ENCODE results near the gene HTR4. TPM values are rescaled to one million over a fixed set of nuclear protein-coding genes. Genes with fewer than 3 reads are reported as not detected.

HTR4 gene
- total RNA-seq, 1 experiment from 2014 or later = not detected

GRCh38 chr5:148499452-148499851 lies 154.9 kb downstream of the HTR4 start:
- Mint-ChIP-seq H3K27me3 (ENCODE audit: low read depth) (peaks cover 13% of the 10 kb centered on the region), H3K9me3 (peaks cover 0 to 3% of the 10 kb centered on the region in 2 experiments; a peak in 2 of 5 replicates), H3K36me3 (ENCODE audit: insufficient read depth in 1 of 3, low read depth in 3 of 3) (no peaks in the 10 kb centered on the region; a peak in 1 of 7 replicates), H3K4me3 (no peak overlapping the region), H3K4me1 (peaks cover 10 to 13% of the 10 kb centered on the region in 2 experiments), H3K27ac (no peak overlapping the region)
- Histone ChIP-seq H3K18ac (ENCODE audit: insufficient read length, low read depth, low read length) (no peak overlapping the region), H4K5ac (ENCODE audit: insufficient read length, low read depth, low read length) (no peak overlapping the region), H3K79me1 (ENCODE audit: insufficient read depth, low read depth, low read length, poor library complexity, severe bottlenecking) (no peaks in the 10 kb centered on the region), H2AFZ (ENCODE audit: low read length) (no peak overlapping the region), H3K27me3 (ENCODE audit: insufficient read depth, low read length) (no peaks in the 10 kb centered on the region), H3K79me2 (ENCODE audit: insufficient read depth, low read length) (no peaks in the 10 kb centered on the region), H2BK120ac (ENCODE audit: low read depth, low read length, poor library complexity, severe bottlenecking) (no peak overlapping the region), H3K14ac (ENCODE audit: insufficient read depth, low read length) (no peak overlapping the region), H3K27ac (ENCODE audit: insufficient read length, low read depth, low read length) (no peak overlapping the region), H3K23ac (ENCODE audit: insufficient read length, low read depth, low read length) (no peak overlapping the region), H3T11ph (ENCODE audit: low read length) (no peak overlapping the region), H2BK5ac (ENCODE audit: insufficient read length, low read length) (no peak overlapping the region), H3K4ac (ENCODE audit: low read depth, low read length) (no peak overlapping the region), H4K8ac (replicated peaks; ENCODE audit: insufficient read length, low read depth, low read length) (no peak overlapping the region), H3K4me1 (ENCODE audit: insufficient read depth, low read length) (no peaks in the 10 kb centered on the region), H3K23me2 (ENCODE audit: insufficient read length, low read depth, low read length, poor library complexity, severe bottlenecking) (no peaks in the 10 kb centered on the region), H3K56ac (ENCODE audit: insufficient read length, low read depth, low read length) (no peak overlapping the region), H4K91ac (ENCODE audit: insufficient read length, low read depth, low read length) (no peak overlapping the region), H3K9me3 (ENCODE audit: control insufficient read depth, low read depth, low read length) (no peaks in the 10 kb centered on the region), H2BK20ac (ENCODE audit: low read depth, low read length, poor library complexity, severe bottlenecking) (no peak overlapping the region), H2BK15ac (ENCODE audit: low read depth, low read length) (no peak overlapping the region), H3K4me2 (ENCODE audit: insufficient read depth, insufficient read length, low read length) (no peak overlapping the region), H2AK5ac (ENCODE audit: insufficient read length, low read length) (no peak overlapping the region), H3K9ac (ENCODE audit: extremely low read depth, insufficient read length, low read length) (no peak overlapping the region), H4K20me1 (ENCODE audit: control insufficient read depth, insufficient read depth, insufficient read length) (no peaks in the 10 kb centered on the region), H2BK12ac (ENCODE audit: insufficient read length, low read depth, low read length) (no peak overlapping the region)
- no peak for DNase-seq
- no CpG with 5 or more reads among the region's 1 CpG for WGBS (ENCODE audit: extremely low coverage, insufficient read length, low lambda C conversion rate)
- no peak for TF ChIP-seq CTCF (conservative IDR thresholded peaks at IDR 0.05)
